HG02981 (cell line): Measurements from ENCODE around the gene ORM2.
"Not testable (repeated sequence)": the region's sequence is repeated elsewhere in the genome, so short reads cannot be mapped to it uniquely, and the experiment has no call there.

Source experiments
- ATAC-seq: cut with Tn5 transposase; IDR thresholded peaks from one replicate; pipeline ENCODE4 v1.9.1; 2021; ENCODE audit warnings: mild to moderate bottlenecking, moderate library complexity; ENCODE audit not compliant: unreplicated experiment

Gene ORM2

DNA sequence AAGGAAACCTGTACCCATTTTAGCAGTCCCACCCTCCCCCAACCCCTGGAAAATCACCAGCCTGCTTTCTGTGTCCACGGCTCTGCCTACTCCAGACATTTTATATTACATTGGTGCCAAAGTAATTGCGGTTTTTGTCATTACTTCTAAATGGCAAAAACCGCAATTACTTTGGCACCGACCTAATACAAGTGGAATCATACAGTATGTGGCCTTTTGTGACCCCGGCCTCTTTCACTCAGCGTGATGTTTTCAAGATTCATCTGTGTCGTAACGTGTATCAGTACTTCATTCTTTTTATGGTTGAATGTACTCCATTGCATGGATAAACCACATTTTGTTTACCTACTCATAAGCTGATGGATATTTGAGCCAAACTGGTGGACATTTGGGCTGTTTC, 16.5 kb upstream of the ORM2 start:
- ATAC-seq = no peak

DNA sequence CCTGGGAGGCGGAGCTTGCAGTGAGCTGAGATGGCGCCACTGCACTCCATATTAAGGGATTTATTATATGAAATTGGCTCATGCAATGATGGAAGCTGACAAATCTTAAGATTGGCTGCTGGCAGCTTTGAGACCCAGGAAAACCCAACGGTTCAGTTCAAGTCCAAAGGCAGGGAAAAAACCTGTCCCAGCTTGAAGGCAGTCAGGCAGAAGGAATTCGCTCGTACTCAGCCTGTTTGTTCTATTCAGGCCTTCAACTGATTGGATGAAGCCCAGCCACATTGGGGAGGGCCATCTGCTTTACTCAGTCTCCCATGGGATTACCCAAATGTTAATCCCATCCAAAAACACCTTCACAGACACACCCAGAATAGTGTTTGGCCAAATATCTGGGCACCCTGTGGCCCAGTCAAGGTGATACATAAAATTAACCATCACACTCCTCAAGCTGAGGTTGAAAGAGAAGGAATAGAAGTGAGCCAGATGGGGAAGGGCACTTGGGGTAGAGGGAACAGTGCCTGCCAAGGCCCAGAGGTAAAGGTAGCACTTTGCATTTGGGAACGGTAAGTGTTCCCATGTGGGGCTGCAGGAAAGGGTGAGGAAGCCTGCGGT, 15.3 kb upstream of the ORM2 start:
- ATAC-seq = no peak

DNA sequence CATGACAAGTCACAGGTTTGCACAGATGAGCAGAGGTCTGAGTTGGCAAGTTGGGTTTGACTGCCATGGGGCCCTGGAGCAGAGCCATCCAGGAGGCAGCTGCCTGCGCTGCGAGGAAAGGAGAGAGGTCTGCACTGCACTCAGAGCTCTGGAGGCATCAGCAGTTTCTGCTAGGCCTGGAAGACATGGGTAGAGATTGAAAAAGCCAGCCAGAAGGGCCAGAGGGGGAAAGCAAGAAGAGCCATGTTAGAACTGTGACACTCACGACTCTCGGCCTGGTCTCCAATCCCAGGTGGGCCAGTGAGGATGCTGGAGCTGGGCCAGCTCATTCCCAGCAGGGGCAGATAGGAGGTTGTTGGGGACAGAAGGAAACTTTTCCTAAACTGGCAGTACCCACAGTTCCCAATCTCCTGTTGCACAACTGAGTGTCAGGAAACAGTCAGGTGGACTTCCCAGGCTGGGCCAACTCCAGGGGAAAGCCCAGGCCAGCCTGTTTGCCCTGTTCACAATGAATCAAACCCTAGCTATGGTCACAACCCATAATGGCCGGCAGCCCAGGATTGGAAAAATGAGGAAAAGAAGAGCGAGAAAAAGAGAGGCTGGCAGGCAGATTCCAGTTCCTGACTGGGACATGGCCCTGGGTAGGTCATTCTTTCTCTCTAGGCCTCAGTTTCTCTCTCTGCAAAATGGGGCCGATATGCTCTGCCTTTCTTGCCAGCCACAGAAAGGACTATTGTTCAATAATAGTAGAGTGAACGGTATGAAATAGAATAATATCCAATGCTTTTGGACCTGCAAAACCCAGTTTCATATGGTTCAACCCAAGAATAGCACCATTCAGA, 14.6 kb upstream of the ORM2 start:
- ATAC-seq = no peak

DNA sequence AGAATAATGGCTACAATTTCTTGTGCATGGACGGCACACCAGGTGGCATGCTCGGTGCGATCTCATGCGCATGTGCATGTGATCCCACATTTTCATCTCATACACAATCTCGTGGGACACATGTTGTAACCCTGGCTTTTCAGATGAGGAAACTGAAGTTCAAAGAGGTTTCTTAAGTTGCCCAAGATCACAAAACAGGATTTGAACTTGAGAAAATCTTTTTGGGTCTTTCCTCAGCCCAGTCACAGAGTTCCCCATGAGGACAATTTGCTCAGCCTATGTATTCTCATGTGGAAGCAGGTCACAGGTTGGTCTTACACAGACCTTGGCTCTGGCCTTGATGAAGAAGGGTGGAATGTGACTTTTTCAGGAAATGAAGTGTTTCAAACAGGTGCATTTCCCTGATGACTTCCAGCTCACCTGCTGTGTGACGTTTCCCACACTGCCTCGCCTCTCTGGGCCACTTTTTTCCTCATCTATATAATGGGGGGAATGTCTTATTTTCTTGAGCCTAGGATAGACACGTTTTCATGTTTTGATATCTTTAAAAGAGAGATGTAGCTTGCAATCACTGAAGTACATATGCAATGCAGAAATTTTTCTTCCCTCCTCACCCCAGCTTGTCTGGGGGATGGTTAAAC, 13.8 kb upstream of the ORM2 start:
- no peak for ATAC-seq

DNA sequence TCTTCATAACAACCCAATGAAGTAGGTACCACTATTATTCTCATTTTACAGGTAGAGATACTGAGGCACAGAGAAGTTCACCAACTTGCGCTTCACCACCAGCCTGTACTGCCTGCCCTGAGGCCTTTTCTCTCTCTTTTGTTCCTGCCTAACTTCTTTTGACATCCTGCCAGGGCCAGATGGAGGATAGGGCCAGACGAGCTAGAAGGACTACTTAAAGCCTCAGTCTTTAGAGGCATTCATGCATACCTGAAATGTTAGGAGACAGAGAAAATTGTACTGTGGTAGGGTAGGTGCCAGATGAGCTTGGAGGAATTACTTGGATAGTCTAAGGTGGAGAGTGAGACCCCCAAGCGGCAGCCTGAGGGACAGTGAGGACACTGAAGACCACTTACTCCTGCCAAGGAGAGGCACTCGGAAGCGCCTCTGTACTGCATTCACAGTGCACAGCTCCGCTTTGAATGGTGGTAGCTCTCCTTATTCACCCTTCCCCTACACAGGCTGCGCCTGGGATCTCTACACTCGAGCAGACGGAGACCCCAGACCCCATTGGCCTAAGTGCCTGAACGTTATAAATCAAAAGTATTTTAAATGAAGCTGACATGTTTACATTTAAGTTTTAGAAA, 13.0 kb upstream of the ORM2 start:
- ATAC-seq = no peak

DNA sequence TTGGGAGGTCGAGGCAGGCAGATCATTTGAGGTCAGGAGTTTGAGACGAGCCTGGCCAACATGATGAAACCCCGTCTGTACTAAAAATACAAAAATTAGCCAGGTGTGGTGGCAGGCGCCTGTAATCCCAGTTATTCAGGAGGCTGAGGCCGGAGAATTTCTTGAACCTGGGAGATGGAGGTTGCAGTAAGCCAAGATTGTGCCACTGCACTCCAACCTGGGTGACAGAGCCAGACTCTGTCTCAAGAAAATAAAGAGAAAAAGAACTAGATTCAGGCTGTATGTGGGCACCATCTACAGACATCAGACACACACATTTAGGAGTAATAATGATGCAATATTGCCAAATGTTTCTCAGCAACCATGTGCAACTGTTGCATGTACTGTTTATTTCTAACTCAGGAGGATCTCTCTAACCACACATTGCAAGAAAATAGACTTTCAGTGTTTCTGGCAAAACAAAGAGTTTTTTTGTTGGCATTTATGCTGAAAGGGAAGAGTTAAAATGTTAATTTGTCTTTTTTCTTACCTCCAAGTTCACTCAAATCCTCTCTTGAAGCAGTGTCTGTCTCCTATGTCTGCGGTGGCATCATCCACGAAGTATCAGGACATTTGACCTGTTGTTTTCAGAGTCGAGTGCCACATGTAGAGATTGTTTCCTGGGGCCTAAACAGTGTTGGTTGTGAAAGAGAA, 11.9 kb upstream of the ORM2 start:
- no peak for ATAC-seq

DNA sequence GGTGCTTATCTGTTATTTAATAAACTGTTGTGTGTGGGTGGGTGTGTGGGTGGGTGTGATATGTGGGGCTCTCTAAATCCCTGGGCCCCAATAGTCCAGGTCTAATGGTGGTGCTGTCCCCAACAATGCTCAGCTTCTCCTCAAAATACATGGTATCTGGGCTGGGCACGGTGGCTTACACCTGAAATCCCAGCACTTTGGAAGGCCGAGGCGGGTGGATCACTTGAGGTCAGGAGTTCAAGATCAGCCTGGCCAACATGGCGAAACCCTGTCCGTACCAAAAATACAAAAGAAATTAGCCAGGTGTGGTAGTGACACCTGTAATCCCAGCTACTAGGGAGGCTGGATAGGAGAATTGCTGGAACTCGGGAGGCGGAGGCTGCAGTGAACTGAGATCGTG, 11.3 kb upstream of the ORM2 start:
- ATAC-seq = no peak

DNA sequence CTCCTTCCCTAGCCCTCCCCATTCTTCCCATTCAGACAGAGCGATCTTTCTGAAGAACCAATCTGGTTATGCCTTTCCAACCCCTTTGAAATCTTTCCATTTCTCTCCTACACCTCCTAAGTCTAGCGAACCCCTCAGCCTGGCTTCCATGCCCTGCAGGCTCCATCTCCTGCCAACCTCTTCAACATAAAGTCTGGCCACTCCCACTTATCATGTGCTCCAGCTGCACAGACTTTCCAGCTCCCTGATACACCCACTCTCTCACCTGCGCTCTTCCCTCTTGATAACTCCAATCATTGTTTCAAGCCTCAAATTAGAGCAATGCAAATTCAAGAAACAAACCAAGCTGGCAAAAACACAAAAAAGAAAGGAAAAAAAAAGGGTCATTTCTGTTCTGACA, 10.5 kb upstream of the ORM2 start:
- no peak for ATAC-seq

DNA sequence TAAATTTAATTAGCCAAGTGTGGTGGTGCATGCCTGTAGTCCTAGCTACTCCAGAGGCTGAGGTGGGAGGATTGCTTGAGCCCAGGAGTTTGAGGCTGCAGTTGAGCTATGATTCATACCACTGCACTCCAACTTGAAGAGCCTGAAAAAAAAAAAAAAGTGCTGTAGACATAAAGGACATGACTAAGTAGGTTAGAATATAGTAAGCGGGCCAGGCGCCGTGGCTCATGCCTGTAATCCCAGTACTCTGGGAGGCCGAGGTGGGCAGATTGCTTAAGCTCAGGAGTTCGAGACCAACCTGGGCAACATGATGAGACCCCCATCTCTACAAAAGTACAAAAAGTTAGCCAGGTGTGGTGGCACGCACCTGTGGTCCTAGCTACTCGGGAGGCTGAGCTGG, 9.0 kb upstream of the ORM2 start:
- not testable (repeated sequence) for ATAC-seq

DNA sequence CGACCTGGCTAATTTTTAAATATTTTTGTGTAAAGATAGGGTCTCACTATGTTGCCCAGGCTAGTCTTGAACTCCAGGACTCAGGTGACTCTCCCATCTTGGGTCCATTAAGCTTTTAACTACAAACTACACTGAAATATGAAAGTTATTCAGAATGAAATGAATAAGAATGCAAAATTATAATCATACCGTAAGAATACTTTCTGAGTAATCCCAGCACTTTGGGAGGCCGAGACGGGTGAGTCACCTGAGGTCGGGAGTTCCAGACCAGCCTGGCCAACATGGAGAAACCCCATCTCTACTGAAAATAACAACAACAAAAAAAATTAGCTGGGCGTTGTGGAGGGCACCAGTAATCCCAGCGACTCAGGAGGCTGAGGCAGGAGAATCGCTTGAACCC, 7.9 kb upstream of the ORM2 start:
- ATAC-seq = no peak

DNA sequence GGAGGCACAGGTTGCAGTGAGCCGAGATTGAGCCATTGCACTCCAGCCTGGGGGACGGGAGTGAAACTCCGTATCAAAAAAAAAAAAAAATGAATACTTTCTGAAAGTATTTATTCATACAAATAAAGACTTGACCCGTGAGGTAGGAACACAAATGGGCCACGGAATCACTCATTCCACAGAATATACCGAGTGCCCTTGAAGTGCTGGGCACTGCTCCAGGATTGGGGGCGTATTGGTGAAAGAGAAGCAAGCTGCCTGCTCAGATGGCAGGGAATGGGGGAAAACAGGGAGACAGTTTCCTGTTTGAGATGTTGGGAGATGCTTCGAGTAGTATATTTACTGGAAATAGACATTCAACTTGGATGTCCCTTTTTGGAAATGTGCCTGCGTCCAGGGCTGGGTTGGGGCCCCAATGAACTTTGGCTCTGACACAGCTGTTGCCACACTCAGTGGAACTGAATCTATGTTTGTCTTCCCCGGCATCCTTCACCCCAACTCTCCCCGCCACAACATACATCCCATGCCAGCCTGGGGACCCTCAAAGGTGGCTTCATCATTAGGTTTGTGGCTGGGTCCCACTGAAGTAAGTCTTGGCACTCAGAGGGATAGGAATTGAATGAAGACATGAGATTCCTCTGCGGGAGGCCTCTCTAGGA, 7.4 kb upstream of the ORM2 start:
- not testable (repeated sequence) for ATAC-seq

DNA sequence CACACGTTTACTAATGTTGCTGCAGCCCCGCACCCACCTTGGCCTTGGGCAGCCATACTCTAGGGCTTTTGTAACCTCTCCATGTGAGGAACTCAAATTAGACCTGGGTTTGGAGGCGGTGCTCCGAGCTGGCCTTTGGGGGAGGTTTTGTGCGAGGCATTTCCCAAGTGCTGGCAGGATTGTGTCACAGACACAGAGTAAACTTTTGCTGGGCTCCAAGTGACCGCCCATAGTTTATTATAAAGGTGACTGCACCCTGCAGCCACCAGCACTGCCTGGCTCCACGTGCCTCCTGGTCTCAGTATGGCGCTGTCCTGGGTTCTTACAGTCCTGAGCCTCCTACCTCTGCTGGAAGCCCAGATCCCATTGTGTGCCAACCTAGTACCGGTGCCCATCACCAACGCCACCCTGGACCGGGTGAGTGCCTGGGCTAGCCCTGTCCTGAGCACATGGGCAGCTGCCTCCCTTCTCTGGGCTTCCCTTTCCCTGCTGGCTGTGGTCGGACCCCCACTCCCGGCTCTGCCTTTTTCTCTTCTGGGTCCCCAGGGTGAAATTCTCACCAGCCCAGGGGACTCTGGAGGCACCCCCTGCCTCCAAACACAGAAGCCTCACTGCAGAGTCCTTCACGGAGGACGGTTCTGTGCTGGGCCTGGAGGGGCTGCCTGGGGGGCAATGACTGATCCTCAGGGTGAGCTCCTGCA, 6.7 kb upstream of the ORM2 start, which contains the start of gene ORM1:
ORM1 (plus strand) TSS at position 268 of the 701 bp plus-strand sequence; CDS start at position 304, 36 bp downstream.
- ATAC-seq = not testable (repeated sequence)

DNA sequence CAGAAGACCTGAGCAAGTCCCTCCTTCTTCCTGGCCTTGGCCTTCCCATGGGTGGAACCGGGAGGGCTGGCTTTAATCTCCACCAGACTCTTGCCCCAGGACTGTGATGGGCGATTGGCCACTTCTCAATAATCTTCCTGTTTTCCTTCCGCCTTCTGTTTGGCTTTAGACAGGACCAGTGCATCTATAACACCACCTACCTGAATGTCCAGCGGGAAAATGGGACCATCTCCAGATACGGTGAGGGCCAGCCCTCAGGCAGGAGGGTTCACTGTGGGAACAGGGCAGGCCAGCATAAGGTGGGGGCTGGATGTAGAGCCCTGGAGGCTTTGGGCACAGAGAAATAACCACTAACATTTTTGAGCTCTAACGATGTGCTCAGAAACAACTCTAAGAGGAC, 5.8 kb upstream of the ORM2 start:
- not testable (repeated sequence) for ATAC-seq

DNA sequence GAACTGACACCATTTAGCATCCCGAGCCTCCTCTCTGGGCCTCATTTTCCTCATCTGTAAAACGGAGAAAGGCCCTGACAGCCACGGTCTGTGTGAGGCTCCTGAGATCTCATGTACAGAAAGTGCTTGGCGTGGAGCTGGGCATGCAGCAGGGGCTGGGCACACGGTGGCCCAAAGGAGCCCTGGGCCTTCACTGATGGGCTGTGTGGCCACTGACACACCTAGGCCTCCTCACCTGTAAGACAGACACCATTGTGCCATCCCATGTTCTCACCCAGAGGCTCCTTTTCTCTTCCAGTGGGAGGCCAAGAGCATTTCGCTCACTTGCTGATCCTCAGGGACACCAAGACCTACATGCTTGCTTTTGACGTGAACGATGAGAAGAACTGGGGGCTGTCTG, 5.2 kb upstream of the ORM2 start:
- ATAC-seq = no peak

DNA sequence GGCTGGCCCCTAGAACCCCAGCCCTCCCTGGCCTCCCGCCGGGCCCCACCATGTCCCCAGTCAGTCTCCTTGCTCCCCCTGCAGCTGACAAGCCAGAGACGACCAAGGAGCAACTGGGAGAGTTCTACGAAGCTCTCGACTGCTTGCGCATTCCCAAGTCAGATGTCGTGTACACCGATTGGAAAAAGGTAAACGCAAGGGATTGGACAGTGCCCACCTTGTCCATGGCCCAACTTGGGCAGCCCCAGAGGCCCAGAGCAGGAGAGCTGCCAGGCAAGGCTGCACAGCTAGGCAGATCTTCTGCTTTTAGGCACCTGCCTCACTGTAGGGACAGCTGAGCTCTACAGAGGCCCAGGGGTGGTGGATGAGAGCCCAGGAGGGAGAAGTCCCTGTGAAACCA, 4.7 kb upstream of the ORM2 start:
- not testable (repeated sequence) for ATAC-seq

DNA sequence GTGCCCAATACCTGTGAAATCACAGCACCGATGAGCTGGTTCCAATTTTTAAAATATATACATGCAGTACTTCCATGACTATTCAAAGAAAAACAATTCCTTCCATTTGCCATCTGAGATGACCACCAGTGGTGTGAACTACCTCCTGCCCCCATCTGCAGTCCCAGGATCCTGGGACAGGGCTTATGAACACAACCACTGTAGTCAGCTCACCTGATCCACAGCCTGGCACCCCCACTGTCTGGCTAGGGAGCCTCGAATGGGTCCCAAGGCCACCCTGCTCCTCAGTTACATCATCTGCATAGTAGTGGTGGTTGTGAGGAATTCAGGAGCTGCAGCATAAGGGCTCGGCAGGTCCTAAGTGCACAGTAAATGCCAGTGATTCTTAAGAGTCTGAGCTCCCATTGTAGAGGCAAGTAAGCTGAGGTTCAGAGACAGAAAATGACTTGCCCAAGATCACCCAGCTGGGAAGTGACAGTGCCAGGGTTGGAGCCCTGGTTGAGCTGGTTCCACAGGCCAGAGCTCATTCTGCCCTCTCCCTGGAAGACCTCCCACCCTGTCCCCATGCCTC, 3.9 kb upstream of the ORM2 start:
- not testable (repeated sequence) for ATAC-seq

DNA sequence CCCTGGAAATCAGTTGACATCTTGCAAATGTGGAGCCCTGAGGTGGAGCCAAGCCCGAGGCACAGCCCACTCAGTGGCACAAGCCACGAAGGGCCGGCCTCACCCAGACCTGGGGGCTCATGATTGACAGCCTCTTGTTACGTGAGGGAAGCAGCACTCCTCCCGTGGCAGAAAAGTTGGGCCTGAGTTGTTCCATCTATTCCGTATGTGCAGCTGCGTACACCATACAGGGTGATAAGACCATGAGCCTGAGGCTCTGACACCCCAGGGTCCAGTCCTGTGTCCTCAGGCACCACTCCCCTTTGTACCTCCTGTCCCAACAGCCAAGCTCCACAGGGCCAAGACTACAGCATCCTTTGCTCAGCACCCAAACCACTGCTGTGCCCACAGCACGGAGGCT, 1.9 kb upstream of the ORM2 start:
- ATAC-seq = no peak

DNA sequence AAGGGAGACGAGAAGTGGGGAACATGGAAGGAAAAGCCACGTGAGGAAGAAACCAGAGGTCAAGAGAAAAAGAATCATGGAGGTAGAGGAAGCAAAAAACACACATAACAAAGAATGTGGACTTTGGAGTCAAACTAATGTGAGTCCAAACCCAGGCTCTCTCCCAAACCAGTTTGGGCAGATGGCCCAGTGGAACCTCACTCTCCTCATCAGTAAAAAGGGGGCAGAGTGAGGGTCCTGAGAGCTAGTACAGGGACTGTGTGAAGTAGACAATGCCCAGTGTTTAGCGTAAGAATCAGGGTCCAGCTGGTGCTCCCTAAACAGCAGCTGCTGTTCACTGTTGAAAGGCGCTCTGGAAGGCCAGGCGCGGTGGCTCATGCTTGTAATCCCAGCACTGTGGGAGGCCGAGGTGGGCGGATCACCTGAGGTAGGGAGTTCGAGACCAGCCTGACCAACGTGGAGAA, 1.3 kb upstream of the ORM2 start:
- ATAC-seq = not testable (repeated sequence)

DNA sequence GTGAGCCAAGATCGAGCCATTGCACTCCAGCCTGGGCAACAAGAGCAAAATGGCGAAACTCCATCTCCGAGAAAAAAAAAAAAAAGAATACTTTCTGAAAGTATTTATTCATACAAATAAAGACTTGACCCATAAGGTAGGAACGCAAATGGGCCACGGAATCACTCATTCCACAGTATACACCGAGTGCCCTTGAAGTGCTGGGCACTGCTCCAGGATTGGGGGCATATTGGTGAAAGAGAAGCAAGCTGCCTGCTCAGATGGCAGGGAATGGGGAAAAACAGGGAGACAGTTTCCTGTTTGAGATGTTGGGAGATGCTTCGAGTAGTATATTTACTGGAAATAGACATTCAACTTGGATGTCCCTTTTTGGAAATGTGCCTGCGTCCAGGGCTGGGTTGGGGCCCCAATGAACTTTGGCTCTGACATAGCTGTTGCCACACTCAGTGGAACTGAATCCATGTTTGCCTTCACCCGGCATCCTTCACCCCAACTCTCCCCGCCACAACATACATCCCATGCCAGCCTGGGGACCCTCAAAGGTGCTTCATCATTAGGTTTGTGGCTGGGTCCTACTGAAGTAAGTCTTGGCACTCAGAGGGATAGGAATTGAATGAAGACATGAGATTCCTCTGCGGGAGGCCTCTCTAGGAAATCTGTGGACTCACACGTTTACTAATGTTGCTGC, 588 bp upstream of the ORM2 start:
- not testable (repeated sequence) for ATAC-seq
